ENCODE data around the gene FBP2. TPM values are rescaled to one million over a fixed set of nuclear protein-coding genes. Genes with fewer than 3 reads are reported as not detected.

Gene FBP2
- total RNA-seq = not detected in 2 replicates

DNA sequence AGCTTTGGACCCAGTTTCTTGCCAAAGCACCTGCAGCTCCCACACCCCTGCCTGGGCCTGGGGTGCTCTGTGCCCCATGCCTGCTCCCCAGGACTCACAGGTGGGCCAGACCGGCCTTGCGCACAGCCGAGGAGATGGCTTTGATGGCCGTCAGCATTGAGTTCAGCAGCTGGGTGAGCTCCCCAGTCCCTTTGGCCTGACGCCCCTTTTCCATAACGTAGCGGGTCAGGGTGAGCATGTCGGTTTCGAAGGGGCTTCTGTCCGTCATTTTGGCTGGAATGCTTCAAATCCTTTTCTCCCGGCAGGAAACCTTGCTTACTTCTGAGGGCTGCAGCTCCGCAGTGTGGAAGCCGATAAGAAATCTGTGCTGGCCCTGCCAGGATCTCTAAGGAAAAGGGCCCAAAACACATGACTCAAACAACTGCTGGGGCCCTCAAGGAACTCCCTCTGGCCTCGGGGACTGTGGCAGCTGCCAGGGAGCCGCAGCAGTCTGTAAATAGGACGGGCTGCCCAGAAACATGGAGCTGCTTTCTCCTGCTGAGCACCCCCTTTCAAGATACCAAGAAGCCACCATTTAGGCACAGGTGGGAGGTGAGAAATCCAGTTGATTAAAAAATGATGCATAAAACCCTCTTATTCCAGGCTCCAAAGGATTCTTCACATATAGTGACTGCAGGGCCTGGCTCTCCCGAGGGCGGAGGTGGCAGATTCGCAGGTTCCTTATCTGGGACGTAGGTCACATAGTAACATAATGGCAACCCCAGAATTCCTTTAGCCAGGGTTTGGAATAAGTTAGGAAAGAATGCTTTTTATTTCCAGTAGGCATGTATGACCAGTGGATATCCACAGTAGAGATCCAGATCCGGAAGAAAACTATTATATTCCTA, at the start of gene FBP2:
Gene FBP2 (minus strand): TSS at position 366 of the 887 bp plus-strand sequence. CDS start 98 bp downstream, at position 268.
- TF ChIP-seq, protein P1, sequence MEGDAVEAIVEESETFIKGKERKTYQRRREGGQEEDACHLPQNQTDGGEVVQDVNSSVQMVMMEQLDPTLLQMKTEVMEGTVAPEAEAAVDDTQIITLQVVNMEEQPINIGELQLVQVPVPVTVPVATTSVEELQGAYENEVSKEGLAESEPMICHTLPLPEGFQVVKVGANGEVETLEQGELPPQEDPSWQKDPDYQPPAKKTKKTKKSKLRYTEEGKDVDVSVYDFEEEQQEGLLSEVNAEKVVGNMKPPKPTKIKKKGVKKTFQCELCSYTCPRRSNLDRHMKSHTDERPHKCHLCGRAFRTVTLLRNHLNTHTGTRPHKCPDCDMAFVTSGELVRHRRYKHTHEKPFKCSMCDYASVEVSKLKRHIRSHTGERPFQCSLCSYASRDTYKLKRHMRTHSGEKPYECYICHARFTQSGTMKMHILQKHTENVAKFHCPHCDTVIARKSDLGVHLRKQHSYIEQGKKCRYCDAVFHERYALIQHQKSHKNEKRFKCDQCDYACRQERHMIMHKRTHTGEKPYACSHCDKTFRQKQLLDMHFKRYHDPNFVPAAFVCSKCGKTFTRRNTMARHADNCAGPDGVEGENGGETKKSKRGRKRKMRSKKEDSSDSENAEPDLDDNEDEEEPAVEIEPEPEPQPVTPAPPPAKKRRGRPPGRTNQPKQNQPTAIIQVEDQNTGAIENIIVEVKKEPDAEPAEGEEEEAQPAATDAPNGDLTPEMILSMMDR (IDR thresholded peaks at IDR 0.05; ENCODE audit: insufficient read depth, low read depth, low read length) = no peak
- DNase-seq (ENCODE audit: low read depth) = no peak
- H3K4me3 ChIP-seq (ENCODE audit: low read depth, low read length) = no peak within 1 kb of the TSS

DNA sequence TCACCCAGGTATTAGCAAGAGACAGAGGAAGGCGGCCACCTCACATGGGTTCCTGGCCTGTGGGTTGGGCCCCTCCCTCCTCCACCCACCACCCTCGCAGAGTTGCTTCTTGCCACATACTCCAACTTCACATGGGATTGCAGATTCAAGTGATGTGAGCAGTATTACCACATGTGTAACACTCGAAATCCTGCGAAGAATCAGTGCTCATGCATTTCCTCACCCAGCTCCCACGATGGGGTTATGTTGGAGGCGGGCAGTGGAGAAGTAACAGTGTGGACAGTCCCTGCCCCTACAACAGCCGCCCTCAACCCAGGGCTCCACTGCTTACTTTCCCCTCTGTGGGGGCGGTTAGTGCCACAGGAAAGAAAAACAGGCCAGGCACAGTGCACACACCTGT, 49.6 kb upstream of the FBP2 start:
- TF ChIP-seq, protein P1 (IDR thresholded peaks at IDR 0.05; ENCODE audit: insufficient read depth, low read depth, low read length) = no peak
- no peak for DNase-seq (ENCODE audit: low read depth)
- H3K4me3 ChIP-seq (ENCODE audit: low read depth, low read length) = no peak overlapping the region

DNA sequence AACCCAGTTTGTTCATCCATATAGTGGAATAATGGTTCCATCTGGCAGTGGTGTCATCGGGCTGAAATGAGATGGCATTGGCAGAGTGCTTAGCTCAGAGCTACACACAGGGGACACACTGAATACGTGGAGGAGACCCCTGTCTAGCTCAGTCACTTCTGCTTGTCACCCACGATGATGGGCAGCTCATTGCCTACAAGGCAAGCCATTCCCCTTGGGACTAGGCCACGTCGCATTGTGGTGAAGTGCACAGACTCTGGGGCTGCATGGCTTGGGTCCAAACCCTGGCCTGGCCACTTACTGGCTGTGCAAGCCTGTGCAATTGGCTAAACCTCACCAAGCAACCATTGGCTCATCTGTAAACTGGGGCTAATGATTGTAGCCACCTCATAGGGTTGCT, 48.9 kb upstream of the FBP2 start:
- H3K4me3 ChIP-seq (ENCODE audit: low read depth, low read length) = no peak overlapping the region
- TF ChIP-seq, protein P1 (IDR thresholded peaks at IDR 0.05; ENCODE audit: insufficient read depth, low read depth, low read length) = no peak
- no peak for DNase-seq (ENCODE audit: low read depth)

DNA sequence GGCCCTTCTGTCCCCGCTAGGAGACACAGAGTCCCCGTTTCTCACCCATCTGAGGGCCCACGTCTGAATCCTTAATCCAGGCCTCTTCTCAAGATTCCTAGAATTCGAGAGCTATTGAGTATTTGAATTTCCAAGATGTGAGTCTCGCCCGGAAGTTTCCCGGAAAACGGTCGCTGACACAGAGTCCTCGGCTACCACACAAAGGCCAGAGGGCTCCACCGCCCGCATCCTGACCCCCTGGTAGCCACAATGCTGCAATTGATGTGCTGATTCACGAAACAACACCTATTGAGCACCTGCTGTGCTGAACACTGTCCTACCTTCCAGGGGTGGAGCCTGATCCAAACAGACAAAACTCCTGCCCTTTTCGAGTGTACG, 46.4 kb upstream of the FBP2 start:
- no peak for DNase-seq (ENCODE audit: low read depth)
- H3K4me3 ChIP-seq (ENCODE audit: low read depth, low read length) = peak overlapping the region; percentile 55
- TF ChIP-seq, protein P1 (IDR thresholded peaks at IDR 0.05; ENCODE audit: insufficient read depth, low read depth, low read length) = no peak

DNA sequence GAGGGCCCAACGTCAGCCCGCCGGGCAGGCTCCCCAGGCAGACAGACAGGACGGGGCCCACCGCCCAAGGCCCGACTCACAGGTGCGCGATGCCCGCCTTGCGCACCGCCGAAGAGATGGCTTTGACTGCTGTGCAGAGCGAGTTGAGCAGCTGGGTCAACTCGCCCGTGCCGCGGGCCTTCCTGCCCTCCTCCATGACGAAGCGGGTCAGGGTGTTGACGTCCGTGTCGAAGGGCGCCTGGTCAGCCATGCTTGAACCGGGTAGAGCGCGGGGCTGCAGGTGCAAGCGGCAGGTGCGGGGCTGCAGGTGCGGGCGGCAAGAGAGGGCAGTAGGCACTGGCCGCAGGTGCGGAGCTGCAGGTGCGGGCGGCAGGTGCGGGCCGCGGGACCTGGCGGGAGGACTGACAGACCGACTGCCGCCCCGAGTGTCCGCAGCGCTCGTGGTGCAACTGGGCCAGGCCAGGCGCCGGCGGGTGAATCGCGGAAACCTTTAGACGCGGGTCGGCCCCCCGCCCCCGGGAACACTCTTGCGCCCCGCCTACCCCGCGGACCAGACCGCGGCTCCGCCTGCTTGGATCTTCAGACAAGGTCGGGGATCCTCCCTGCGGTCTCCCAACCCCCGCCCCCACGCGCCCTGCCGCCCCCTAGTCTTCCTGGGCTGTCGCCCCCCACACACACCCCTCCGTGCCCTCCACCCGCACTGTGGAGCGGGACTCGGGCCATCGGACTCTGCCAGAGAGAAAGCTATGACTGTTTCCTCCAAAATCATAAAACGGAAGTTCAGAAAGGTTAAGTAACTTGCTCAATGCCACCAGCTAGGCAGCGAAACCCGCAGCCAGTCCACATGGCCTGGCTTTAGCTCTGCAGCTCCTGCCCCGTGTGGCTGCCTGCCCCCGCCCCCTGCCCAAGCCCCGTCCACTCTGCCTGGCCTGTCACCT, 45.7 kb upstream of the FBP2 start, which contains the start of gene FBP1:
Gene FBP1 (minus strand): TSS at position 458 of the 938 bp plus-strand sequence. CDS start 208 bp downstream, at position 250.
- peak within 1 kb of the TSS; percentile 55 for H3K4me3 ChIP-seq (ENCODE audit: low read depth, low read length)
- TF ChIP-seq, protein P1 (IDR thresholded peaks at IDR 0.05; ENCODE audit: insufficient read depth, low read depth, low read length) = no peak
- peak; percentile 38 for DNase-seq (ENCODE audit: low read depth)

DNA sequence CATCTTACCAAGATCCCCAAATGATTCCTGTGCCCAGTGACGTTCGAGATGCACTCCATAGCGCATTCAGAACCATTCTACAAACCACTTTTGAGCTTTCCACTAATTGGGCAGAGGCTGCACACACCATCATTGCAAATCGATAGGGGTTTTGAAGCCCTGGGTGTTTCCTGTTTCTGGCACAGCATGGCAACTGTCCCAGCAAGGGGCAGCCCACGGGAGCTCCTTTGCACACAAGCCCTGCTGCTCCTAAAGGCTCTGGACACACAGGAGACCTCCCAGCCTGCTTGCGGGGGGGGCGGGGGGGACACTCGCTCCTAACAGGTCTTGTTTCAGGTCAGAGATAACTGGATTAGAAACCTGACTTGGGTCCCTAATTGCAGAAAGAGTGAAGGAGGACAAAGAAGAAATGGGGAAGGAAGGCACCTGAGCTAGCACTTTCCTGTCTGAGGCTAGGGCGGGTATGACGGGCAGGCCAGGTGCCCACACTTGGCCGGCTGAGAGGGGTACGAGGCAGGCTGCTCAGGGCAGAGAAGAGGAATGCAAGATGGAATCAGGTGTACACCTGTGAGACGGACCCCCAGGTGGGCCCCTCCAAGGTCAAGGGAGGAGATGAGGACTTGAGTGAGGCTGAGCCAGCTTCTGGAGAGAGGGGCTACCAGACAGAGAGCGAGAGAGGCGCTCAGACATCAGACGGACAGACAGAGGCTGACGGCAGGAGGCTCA, 44.9 kb upstream of the FBP2 start:
- DNase-seq (ENCODE audit: low read depth) = no peak
- TF ChIP-seq, protein P1 (IDR thresholded peaks at IDR 0.05; ENCODE audit: insufficient read depth, low read depth, low read length) = no peak
- H3K4me3 ChIP-seq (ENCODE audit: low read depth, low read length) = no peak overlapping the region

All from fibroblast of villous mesenchyme (primary cell).